HG03469 (cell line): Measurements from ENCODE around the gene SLC25A27.

ENCODE experiments used
- ATAC-seq: cut with Tn5 transposase; IDR thresholded peaks from one replicate; pipeline ENCODE4 v1.9.1; 2021; ENCODE audit warnings: mild to moderate bottlenecking, moderate library complexity, moderate number of reproducible peaks; ENCODE audit not compliant: unreplicated experiment

Gene SLC25A27

GRCh38 chr6:46648869-46649492 is 3.8 kb upstream of the SLC25A27 start:
- ATAC-seq, result no peak

GRCh38 chr6:46651006-46651405 is 1.8 kb upstream of the SLC25A27 start:
- no peak for ATAC-seq

- ATAC-seq, result no peak
Observed at GRCh38 chr6:46651816-46652215, 959 bp upstream of the SLC25A27 start.

- no peak for ATAC-seq
Observed at GRCh38 chr6:46652232-46652602, 558 bp upstream of the SLC25A27 start.

- no peak for ATAC-seq
Observed at GRCh38 chr6:46653439-46654195, 842 bp downstream of the SLC25A27 start.

- ATAC-seq, result no peak
Observed at GRCh38 chr6:46655803-46656202, 3.0 kb downstream of the SLC25A27 start.

GRCh38 chr6:46657642-46658041 is 4.9 kb downstream of the SLC25A27 start:
- no peak for ATAC-seq

- no peak for ATAC-seq
Observed at GRCh38 chr6:46661483-46661882, 8.7 kb downstream of the SLC25A27 start.

GRCh38 chr6:46667377-46667776 is 14.6 kb downstream of the SLC25A27 start:
- ATAC-seq, result no peak

- no peak for ATAC-seq
Observed at GRCh38 chr6:46674410-46674809, 21.6 kb downstream of the SLC25A27 start.

GRCh38 chr6:46676604-46677313 is 24.0 kb downstream of the SLC25A27 start:
- no peak for ATAC-seq

GRCh38 chr6:46677314-46677654 is 24.5 kb downstream of the SLC25A27 start:
- ATAC-seq, result no peak

- ATAC-seq, result no peak
Observed at GRCh38 chr6:46684771-46685170, 32.0 kb downstream of the SLC25A27 start.

- no peak for ATAC-seq
Observed at GRCh38 chr6:46687619-46688097, 34.9 kb downstream of the SLC25A27 start, which contains the start of gene TDRD6. TDRD6 (plus strand) TSS chr6:46687885; CDS start chr6:46688129, 244 bp downstream.

- no peak for ATAC-seq
Observed at GRCh38 chr6:46688117-46688965, 35.6 kb downstream of the SLC25A27 start.

GRCh38 chr6:46688966-46689335 is 36.2 kb downstream of the SLC25A27 start:
- no peak for ATAC-seq

- no peak for ATAC-seq
Observed at GRCh38 chr6:46689657-46690056, 36.9 kb downstream of the SLC25A27 start.

GRCh38 chr6:46690141-46690755 is 37.5 kb downstream of the SLC25A27 start:
- ATAC-seq, result no peak

GRCh38 chr6:46690911-46691451 is 38.2 kb downstream of the SLC25A27 start:
- ATAC-seq, result no peak

GRCh38 chr6:46699970-46700369 is 47.2 kb downstream of the SLC25A27 start:
- no peak for ATAC-seq
